ENCODE results near the gene MMD2. TPM values are rescaled to one million over a fixed set of nuclear protein-coding genes. Genes with fewer than 3 reads are reported as not detected.

MMD2 gene
- total RNA-seq, 4 donors from 2014 or later, result not detected

GRCh38 chr7:4964506-4964905 is 5.5 kb upstream of the MMD2 start:
- DNase-seq (ENCODE audit: low spot score), result no peak
- no peak for TF ChIP-seq CTCF (IDR thresholded peaks at IDR 0.05)
- ATAC-seq (ENCODE audit: low FRiP score), result no peak

DNA sequence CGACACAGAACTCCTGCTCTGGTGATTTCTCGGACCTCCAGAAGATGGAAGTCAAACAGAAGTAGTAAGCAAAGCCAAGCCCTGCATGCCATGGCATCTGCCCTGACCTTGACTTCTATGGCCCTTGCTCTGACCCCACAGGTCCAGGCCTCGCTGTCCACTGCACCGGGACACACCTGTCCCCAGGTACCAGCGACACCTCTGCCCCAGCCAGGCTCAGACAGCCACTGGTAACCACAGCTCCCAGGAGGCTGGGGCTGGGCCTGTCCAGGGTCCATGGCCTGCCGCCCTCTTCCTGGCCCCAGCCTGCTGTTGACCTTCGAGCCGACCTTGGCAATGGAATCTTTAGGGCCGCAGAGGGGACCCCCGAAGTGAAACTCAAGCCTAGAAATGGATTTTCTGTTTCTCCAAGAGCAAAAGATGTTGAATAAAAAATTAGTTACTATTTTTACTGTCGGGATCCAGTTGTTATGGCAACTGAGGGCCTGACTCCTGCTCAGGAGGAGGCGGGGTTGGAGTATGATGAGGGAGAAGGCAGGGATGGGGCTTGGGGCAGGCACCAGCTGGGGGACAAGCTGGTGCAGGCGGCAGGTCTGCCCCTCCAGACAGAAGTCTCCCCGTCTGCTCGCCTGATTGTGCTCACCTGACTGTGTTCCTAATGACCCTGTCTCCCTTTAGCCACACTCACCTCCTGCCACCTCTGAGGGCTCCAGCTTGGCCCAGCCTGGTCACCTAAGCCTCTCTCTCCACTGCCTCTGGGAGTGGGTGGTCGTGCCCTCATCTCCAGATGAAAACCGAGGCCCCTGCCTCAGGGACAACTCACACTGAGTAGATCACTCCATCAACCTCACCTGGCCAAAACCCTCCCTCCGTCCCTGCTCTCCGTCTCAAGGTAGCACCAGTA is 4.1 kb upstream of the MMD2 start:
- no peak for TF ChIP-seq CTCF (IDR thresholded peaks at IDR 0.05)
- ATAC-seq (ENCODE audit: low FRiP score), result no peak
- no peak for DNase-seq (ENCODE audit: low spot score)

DNA sequence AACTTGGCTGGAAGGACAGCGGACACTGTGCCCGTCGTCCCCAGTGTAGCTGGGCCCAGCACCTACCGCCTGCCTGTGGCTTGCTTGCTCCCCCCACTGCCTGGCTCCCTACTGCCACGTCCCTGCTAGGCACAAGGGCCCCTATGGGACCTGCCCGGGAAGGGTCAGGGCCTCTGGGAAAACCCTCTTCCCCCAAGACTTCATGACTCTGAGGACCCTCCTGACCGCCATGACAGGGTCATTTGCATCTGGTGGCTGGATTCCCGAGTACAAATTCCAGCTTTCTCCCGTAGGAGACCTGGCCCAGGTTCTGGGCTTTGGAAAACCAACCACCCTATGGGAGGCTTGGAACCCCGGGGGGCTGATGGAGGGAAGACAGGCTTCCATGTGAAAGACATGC is 1.4 kb upstream of the MMD2 start:
- no peak for DNase-seq (ENCODE audit: low spot score)
- ATAC-seq (ENCODE audit: low FRiP score), result no peak
- TF ChIP-seq CTCF (IDR thresholded peaks at IDR 0.05), result no peak

DNA sequence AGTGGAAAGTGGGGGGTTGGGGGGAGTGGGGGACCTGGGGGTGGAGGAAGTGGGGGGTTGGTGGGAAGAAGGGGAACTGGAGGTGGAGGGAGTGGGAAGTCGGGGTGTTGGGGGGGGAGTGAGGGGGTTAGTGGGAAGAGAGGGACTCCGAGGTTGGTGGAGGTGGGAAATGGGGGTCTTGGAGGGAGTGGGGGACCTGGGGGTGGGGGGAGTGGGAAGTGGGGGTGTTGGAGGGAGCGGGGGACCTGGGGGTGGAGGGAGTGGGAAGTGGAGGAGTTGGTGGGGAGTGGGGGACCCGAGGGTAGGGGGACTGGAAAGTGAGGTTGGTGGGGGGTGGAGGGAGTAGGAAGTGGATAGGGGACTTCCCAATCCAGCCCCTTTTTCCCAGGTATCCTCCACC is 906 bp upstream of the MMD2 start:
- DNase-seq (ENCODE audit: low spot score) (no peak), ATAC-seq (ENCODE audit: low FRiP score) (no peak)
- no peak for TF ChIP-seq CTCF (IDR thresholded peaks at IDR 0.05)

- no peak for DNase-seq (ENCODE audit: low spot score)
- no peak for TF ChIP-seq CTCF (IDR thresholded peaks at IDR 0.05)
- no peak for ATAC-seq (ENCODE audit: low FRiP score)
These were observed 319 bp upstream of the MMD2 start for GRCh38 chr7:4959306-4959705.

GRCh38 chr7:4957847-4958476 is 1.0 kb downstream of the MMD2 start:
- no peak for DNase-seq (ENCODE audit: low spot score)
- no peak for TF ChIP-seq CTCF (IDR thresholded peaks at IDR 0.05)
- no peak for ATAC-seq (ENCODE audit: low FRiP score)
